GM19043 (cell line): ENCODE data around the gene MRPL27.

ENCODE experiments used
- ATAC-seq: cut with Tn5 transposase; IDR thresholded peaks from one replicate; pipeline ENCODE4 v1.9.1; 2021; ENCODE audit warnings: low read depth; ENCODE audit not compliant: unreplicated experiment

Gene MRPL27

GRCh38 chr17:50361561-50362480 lies 11.2 kb downstream of the MRPL27 start:
- no peak for ATAC-seq

- ATAC-seq: no peak
Measured at GRCh38 chr17:50360486-50361115, 12.4 kb downstream of the MRPL27 start.

DNA sequence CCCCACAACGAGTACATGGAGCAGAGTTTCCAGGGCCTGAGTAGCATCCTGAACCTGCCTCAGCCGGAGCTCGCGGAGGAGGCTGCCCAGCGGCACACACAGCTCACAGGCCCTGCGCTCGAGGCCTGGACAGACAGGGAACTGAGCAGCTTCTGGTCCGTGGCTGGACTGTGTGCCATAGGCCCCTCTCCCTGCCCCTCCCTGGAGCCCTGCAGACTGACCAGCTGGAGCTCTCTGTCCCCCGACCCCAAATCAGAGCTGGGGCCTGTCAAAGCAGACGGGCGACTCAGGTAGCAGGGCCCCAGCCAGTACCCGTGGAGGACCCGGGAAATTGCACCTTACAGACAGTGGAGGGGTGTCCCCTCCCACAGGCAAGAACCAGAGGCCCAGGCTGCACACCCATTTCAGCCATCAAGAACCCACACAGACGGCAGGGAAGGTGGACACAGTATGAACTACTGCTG lies 13.0 kb downstream of the MRPL27 start:
- ATAC-seq: no peak

DNA sequence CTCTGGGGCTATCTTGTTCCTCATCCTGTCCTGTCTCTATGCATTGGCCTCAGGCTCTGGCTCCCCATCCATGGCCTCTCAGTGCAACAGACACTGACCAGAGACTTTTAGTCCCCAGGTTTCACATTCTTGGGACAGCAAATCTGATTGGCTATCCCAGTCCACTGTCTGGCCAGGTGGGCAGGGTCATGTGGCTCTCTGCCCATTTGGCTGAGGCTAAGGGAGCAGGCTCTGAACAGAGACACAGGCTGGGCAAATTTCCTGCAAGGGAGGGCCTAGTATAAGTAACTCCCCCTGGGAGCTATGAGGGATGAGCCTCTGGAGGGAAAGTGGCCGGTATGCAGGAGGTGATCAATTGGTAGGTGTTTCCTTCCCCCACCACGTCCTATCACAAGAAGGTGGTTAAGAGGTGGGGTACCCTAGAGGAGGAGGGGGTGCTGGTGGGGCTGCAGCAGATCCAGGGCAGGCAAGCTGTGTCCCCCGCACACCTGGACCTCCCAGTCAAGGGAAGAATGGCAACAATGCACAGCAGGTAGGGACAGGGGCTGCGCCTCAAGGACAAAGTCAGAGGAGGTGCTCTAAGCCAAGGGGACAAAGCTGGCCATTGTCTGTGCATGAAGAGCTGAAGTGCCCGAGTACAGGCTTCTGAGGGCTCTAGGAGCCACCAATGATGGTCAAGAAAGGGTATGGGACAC lies 13.8 kb downstream of the MRPL27 start:
- no peak for ATAC-seq

DNA sequence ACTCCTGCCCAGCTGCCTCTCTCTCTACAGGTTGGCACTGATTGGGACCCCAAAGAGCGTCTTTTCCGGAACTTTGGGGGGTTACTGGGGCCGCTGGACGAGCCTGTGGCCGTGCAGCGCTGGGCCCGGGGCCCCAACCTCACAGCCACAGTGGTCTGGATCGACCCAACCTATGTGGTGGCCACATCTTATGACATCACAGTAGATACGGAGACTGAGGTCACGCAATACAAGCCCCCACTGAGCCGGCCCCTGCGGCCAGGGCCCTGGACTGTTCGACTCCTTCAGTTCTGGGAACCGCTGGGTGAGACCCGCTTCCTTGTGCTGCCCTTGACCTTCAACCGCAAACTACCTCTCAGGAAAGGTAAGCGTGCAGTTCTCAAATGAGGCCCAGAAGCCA lies 14.8 kb downstream of the MRPL27 start:
- ATAC-seq: no peak

DNA sequence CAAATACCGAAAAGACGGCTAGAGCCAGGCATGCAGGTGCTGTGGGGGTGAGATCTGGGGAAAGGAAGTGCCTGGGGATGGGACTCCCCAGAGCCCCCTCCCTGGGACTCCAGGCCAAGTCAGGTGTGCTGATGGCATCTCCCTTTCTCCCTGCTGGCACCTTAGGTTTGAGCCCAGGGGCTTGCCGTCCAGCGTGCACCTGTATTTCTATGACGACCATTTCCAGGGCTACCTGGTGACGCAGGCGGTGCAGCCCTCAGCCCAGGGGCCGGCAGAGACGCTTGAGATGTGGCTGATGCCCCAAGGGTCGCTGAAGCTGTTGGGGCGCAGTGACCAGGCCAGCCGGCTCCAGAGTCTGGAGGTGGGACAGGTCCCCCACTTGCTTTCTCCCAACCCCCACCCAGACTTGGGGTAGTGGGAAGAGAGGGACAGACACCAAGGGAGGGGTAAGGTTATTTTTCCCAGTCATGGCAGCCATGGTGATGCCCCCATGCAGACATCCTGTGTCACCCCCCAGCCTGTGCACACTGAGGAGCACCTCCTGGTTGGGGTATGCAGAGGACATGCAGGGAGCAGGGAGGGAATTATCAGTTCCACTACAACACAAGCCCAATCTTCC lies 16.0 kb downstream of the MRPL27 start:
- ATAC-seq: no peak

DNA sequence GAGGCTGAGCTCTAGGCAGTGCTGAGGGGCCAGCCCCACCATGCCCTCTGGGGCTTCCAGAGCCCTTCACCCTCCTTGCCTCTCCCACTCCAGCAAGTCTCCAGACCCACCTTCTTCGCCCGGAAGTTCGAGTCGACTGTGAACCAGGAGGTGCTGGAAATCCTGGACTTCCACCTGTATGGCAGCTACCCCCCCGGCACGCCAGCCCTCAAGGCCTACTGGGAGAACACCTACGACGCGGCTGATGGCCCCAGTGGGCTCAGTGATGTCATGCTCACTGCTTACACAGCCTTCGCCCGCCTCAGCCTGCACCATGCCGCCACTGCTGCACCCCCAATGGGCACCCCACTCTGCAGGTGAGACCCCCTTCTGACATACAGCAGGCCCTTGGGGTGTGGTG lies 16.6 kb downstream of the MRPL27 start:
- no peak for ATAC-seq

GRCh38 chr17:50355701-50356341 lies 17.2 kb downstream of the MRPL27 start:
- ATAC-seq: no peak

- ATAC-seq: no peak
Measured at GRCh38 chr17:50355336-50355700, 17.7 kb downstream of the MRPL27 start.

- ATAC-seq: no peak
Measured at GRCh38 chr17:50354776-50355175, 18.2 kb downstream of the MRPL27 start.

- ATAC-seq: no peak
Measured at GRCh38 chr17:50354198-50354597, 18.8 kb downstream of the MRPL27 start.

DNA sequence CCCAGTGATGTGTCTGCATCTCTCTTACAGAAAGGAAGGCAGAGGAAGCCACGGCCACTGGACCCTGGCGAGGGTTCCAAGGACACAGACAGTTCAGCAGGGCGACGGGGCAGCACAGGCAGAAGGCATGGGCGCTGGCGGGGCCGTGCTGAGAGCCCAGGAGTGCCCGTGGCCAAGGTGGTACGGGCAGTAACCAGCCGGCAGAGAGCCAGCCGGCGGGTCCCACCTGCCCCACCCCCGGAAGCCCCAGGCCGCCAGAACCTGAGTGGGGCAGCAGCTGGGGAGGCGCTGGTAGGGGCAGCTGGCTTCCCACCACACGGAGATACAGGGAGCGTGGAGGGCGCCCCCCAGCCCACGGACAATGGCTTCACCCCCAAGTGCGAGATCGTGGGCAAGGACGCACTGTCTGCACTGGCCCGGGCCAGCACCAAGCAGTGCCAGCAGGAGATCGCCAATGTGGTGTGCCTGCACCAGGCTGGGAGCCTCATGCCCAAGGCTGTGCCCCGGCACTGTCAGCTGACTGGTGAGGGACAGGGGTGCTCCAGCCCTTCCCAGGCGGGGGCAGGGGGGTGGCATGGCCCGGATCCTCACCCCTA lies 19.3 kb downstream of the MRPL27 start:
- ATAC-seq: no peak

GRCh38 chr17:50352693-50353599 lies 20.0 kb downstream of the MRPL27 start:
- no peak for ATAC-seq

DNA sequence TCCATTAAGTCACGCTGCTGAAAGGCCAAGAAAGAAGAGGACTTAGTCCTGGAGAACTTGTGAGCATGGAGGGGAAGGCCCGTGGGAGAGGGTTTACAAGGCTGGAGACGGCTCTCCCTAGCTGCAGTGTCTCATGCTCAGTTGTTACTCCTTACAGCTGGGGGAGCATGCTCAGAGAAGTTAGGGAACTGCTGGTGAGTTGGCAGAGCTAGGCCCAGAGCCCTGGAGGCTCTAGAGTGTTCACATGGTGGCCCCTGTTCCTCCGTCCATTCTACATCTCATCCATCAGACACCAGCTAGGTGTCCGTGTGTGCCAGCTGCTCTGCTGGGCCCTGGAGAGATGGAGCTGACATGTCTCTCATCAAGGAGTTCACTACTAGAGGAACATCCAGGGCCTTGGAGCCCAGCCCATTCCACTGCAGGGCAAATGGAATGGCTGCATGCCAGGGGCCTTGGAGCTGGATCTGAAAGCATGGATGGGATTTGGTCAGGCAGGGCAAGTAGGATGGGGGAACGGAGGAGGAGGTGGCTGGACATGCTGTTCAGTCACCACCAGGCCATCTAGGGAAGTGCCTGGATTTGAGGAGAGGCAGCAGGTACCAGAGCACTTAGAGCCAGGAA lies 20.8 kb downstream of the MRPL27 start:
- ATAC-seq: no peak

- ATAC-seq: no peak
Measured at GRCh38 chr17:50350733-50351132, 22.3 kb downstream of the MRPL27 start.

DNA sequence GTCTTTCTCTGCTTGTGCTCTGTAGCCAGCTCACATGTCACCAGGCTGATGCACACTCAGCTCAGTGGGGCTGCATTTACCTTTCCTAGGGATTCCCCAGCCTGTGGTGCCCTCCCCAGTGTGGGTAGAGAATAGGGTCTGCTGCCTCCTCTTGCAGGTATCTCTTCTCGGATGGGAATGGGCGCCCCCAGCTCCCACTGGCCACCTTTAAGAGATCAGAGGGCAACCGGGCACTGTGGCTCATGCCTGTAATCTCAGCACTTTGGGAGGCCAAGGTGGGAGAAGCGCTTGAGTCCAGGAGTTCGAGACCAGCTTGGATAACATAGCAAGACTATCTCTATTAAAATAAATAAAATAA lies 23.8 kb downstream of the MRPL27 start:
- ATAC-seq: no peak

GRCh38 chr17:50348522-50349242 lies 24.3 kb downstream of the MRPL27 start:
- ATAC-seq: no peak

DNA sequence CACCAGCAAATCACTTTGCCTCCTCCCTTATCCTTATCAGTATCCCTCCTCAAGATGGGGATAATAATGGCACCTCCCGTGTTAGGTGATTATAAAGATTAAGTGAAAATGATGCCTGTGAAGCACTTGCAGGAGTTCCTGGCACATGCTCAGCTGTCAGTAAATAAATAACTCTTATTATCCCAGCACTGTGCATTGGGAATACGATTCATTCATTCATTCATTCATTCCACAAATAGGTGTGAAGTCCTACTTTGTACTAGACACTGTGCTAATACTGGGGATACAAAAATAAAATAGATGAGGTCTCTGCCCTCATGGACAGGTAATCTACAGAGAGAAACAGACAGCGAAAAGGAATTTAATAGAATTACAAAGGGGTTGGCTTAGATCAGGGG lies 25.1 kb downstream of the MRPL27 start:
- no peak for ATAC-seq
